Measurements from ENCODE around the gene TXNDC9.
"Not testable (repeated sequence)": the region's sequence is repeated elsewhere in the genome, so short reads cannot be mapped to it uniquely, and the experiment has no call there.

GRCh38 chr2:99278195-99278765 lies 57.9 kb downstream of the TXNDC9 start:
- TF ChIP-seq, protein P1, sequence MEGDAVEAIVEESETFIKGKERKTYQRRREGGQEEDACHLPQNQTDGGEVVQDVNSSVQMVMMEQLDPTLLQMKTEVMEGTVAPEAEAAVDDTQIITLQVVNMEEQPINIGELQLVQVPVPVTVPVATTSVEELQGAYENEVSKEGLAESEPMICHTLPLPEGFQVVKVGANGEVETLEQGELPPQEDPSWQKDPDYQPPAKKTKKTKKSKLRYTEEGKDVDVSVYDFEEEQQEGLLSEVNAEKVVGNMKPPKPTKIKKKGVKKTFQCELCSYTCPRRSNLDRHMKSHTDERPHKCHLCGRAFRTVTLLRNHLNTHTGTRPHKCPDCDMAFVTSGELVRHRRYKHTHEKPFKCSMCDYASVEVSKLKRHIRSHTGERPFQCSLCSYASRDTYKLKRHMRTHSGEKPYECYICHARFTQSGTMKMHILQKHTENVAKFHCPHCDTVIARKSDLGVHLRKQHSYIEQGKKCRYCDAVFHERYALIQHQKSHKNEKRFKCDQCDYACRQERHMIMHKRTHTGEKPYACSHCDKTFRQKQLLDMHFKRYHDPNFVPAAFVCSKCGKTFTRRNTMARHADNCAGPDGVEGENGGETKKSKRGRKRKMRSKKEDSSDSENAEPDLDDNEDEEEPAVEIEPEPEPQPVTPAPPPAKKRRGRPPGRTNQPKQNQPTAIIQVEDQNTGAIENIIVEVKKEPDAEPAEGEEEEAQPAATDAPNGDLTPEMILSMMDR (IDR thresholded peaks at IDR 0.05), result not testable (repeated sequence)
- not testable (repeated sequence) for TF ChIP-seq POLR2A (IDR thresholded peaks at IDR 0.05)
